ENCODE results near the gene FAM50B. TPM values are rescaled to one million over a fixed set of nuclear protein-coding genes. Genes with fewer than 3 reads are reported as not detected.

The FAM50B gene
- total and polyA plus RNA-seq, 4 donors: 8.8 to 12.3 (median 11.1) TPM

DNA sequence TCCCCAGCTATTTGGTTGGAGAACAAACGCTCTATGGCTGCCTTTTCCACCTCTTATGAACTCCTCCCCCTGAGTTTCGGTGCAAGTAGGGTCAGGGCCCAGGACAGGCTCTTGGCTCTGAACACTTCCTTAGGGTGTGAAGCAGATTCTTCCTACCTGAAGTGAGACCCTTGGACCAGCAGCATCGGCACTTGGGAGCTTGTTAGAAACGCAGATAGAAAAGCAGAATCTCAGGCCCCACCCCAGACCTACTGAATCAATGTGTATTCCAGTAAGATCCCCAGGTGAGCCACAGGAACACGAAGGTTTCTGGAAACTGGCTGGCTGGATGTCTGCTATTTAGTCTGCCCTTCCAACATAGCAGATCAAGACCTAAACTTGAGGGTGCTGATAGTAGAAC is 3.2 kb downstream of the FAM50B start:
- H3K9me3 ChIP-seq (ENCODE audit: control insufficient read depth in 4 of 4, low read length in 3 of 4): no peaks in the 10 kb centered on the region
- H3K4me1 ChIP-seq (ENCODE audit: control insufficient read depth in 4 of 4, insufficient read depth in 4 of 4, low read length in 3 of 4): peaks cover 3 to 30% (median 9%) of the 10 kb centered on the region in 4 donors
- TF ChIP-seq TAF1 (conservative IDR thresholded peaks at IDR 0.05) (no peak), NR2F2 (IDR thresholded peaks at IDR 0.05) (no peak), RAD21 (IDR thresholded peaks at IDR 0.05) (no peak), EGR1 (IDR thresholded peaks at IDR 0.05; ENCODE audit: low read depth in 2 of 2) (no peak), YY1 (IDR thresholded peaks at IDR 0.05) (no peak), FOXA1 (IDR thresholded peaks at IDR 0.05) (no peak), HNF4G (IDR thresholded peaks at IDR 0.05) (no peak)
- TF ChIP-seq, protein P1, sequence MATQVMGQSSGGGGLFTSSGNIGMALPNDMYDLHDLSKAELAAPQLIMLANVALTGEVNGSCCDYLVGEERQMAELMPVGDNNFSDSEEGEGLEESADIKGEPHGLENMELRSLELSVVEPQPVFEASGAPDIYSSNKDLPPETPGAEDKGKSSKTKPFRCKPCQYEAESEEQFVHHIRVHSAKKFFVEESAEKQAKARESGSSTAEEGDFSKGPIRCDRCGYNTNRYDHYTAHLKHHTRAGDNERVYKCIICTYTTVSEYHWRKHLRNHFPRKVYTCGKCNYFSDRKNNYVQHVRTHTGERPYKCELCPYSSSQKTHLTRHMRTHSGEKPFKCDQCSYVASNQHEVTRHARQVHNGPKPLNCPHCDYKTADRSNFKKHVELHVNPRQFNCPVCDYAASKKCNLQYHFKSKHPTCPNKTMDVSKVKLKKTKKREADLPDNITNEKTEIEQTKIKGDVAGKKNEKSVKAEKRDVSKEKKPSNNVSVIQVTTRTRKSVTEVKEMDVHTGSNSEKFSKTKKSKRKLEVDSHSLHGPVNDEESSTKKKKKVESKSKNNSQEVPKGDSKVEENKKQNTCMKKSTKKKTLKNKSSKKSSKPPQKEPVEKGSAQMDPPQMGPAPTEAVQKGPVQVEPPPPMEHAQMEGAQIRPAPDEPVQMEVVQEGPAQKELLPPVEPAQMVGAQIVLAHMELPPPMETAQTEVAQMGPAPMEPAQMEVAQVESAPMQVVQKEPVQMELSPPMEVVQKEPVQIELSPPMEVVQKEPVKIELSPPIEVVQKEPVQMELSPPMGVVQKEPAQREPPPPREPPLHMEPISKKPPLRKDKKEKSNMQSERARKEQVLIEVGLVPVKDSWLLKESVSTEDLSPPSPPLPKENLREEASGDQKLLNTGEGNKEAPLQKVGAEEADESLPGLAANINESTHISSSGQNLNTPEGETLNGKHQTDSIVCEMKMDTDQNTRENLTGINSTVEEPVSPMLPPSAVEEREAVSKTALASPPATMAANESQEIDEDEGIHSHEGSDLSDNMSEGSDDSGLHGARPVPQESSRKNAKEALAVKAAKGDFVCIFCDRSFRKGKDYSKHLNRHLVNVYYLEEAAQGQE (IDR thresholded peaks at IDR 0.05): no peak
- TF ChIP-seq, protein P2, sequence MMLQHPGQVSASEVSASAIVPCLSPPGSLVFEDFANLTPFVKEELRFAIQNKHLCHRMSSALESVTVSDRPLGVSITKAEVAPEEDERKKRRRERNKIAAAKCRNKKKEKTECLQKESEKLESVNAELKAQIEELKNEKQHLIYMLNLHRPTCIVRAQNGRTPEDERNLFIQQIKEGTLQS (IDR thresholded peaks at IDR 0.05): no peak
- DNase-seq (ENCODE audit: low spot score): no peak
- H3K36me3 ChIP-seq (ENCODE audit: control insufficient read depth in 4 of 4, insufficient read depth in 3 of 4, low read depth in 1 of 4, low read length in 3 of 4): no peaks in the 10 kb centered on the region
- no peaks in the 10 kb centered on the region for H3K27me3 ChIP-seq (ENCODE audit: control insufficient read depth in 4 of 4, insufficient read depth in 4 of 4, low read length in 3 of 4)
- no peak overlapping the region for H3K27ac ChIP-seq (ENCODE audit: low read depth in 1 of 2, low read length in 2 of 2)
- no peak overlapping the region for H3K4me3 ChIP-seq (ENCODE audit: low read depth in 1 of 3, low read length in 3 of 3)
- 92% methylated on average over 5 of the region's 5 CpGs for WGBS
- no peak overlapping the region for H3K9ac ChIP-seq (ENCODE audit: low read depth in 1 of 2, low read length in 2 of 2)

DNA sequence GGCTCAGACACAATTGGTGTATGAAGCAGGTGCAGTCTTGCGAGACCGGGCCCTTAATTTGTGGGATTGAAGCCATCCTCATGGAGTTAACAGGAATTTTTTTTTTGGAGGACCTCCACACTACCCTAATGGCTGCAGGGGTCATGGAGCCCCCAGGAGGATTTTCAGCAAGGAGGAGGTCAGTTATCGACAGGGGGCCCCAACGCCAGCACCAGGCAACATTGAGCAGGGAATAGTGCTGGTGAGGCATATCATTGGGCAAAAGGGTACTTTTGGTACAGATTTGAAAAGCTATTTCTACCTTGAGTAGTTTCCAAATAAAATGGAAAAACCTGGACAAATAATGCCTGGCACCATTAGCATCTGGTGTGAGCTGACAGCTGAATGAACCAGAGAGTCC is 6.7 kb downstream of the FAM50B start:
- Histone ChIP-seq H3K9ac (ENCODE audit: low read depth in 1 of 2, low read length in 2 of 2) (no peak overlapping the region), H3K4me3 (ENCODE audit: low read depth in 1 of 3, low read length in 3 of 3) (no peak overlapping the region), H3K27me3 (ENCODE audit: control insufficient read depth in 4 of 4, insufficient read depth in 4 of 4, low read length in 3 of 4) (no peaks in the 10 kb centered on the region), H3K36me3 (ENCODE audit: control insufficient read depth in 4 of 4, insufficient read depth in 3 of 4, low read depth in 1 of 4, low read length in 3 of 4) (no peaks in the 10 kb centered on the region), H3K9me3 (ENCODE audit: control insufficient read depth in 4 of 4, low read length in 3 of 4) (no peaks in the 10 kb centered on the region), H3K4me1 (ENCODE audit: control insufficient read depth in 4 of 4, insufficient read depth in 4 of 4, low read length in 3 of 4) (peaks cover 0 to 14% (median 5%) of the 10 kb centered on the region in 4 donors), H3K27ac (ENCODE audit: low read depth in 1 of 2, low read length in 2 of 2) (no peak overlapping the region)
- WGBS: 98% methylated on average over 4 of the region's 4 CpGs
- DNase-seq (ENCODE audit: low spot score): no peak
- TF ChIP-seq, protein P1 (IDR thresholded peaks at IDR 0.05): no peak
- TF ChIP-seq, protein P3, sequence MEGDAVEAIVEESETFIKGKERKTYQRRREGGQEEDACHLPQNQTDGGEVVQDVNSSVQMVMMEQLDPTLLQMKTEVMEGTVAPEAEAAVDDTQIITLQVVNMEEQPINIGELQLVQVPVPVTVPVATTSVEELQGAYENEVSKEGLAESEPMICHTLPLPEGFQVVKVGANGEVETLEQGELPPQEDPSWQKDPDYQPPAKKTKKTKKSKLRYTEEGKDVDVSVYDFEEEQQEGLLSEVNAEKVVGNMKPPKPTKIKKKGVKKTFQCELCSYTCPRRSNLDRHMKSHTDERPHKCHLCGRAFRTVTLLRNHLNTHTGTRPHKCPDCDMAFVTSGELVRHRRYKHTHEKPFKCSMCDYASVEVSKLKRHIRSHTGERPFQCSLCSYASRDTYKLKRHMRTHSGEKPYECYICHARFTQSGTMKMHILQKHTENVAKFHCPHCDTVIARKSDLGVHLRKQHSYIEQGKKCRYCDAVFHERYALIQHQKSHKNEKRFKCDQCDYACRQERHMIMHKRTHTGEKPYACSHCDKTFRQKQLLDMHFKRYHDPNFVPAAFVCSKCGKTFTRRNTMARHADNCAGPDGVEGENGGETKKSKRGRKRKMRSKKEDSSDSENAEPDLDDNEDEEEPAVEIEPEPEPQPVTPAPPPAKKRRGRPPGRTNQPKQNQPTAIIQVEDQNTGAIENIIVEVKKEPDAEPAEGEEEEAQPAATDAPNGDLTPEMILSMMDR (IDR thresholded peaks at IDR 0.05; ENCODE audit: low read depth, low read length, missing input control): no peak
- TF ChIP-seq YY1 (IDR thresholded peaks at IDR 0.05) (no peak), FOXA1 (IDR thresholded peaks at IDR 0.05) (no peak), SP1 (IDR thresholded peaks at IDR 0.05) (no peak), NR2F2 (IDR thresholded peaks at IDR 0.05) (no peak), TAF1 (conservative IDR thresholded peaks at IDR 0.05) (no peak), GABPA (IDR thresholded peaks at IDR 0.05 in 1 of 2, conservative IDR thresholded peaks at IDR 0.05 in 1 of 2) (no peak), JUND (IDR thresholded peaks at IDR 0.05) (no peak), HNF4G (IDR thresholded peaks at IDR 0.05) (no peak), RXRA (IDR thresholded peaks at IDR 0.05) (no peak), FOXA2 (IDR thresholded peaks at IDR 0.05) (no peak), HNF4A (conservative IDR thresholded peaks at IDR 0.05) (no peak)
- TF ChIP-seq, protein P4, sequence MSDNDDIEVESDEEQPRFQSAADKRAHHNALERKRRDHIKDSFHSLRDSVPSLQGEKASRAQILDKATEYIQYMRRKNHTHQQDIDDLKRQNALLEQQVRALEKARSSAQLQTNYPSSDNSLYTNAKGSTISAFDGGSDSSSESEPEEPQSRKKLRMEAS (IDR thresholded peaks at IDR 0.05): no peak
- TF ChIP-seq, protein P2 (IDR thresholded peaks at IDR 0.05): no peak
- TF ChIP-seq, protein P5, sequence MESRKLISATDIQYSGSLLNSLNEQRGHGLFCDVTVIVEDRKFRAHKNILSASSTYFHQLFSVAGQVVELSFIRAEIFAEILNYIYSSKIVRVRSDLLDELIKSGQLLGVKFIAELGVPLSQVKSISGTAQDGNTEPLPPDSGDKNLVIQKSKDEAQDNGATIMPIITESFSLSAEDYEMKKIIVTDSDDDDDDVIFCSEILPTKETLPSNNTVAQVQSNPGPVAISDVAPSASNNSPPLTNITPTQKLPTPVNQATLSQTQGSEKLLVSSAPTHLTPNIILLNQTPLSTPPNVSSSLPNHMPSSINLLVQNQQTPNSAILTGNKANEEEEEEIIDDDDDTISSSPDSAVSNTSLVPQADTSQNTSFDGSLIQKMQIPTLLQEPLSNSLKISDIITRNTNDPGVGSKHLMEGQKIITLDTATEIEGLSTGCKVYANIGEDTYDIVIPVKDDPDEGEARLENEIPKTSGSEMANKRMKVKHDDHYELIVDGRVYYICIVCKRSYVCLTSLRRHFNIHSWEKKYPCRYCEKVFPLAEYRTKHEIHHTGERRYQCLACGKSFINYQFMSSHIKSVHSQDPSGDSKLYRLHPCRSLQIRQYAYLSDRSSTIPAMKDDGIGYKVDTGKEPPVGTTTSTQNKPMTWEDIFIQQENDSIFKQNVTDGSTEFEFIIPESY (IDR thresholded peaks at IDR 0.05): no peak
